Endothelial cell of umbilical vein (primary cell): ENCODE measurements around the gene OR51G2. TPM values are rescaled to one million over a fixed set of nuclear protein-coding genes. Genes with fewer than 3 reads are reported as not detected.

Experiments
- BruUV-seq: library from RNA; stranded (reverse); fragments of 400-500 nt; replicated peaks from 2 replicates; lab custom pipeline; 2021; lab: Mats Ljungman, UMichigan
- CTCF ChIA-PET: fragments of 300-600, 350-600 bp; sonication (Branson Sonifier 250); formaldehyde crosslinking; loops from one replicate; lab custom pipeline; 2021; ENCODE audit warnings: antibody characterized with exemption, inconsistent platforms; lab: Charles Lee
- POLR2A ChIA-PET: fragments of 300-600, 350-600 bp; sonication (Branson Sonifier 250); formaldehyde crosslinking; loops from one replicate; lab custom pipeline; 2021; ENCODE audit warnings: antibody characterized with exemption, inconsistent platforms; lab: Charles Lee
- DNase-seq: peaks from one replicate; pipeline ENCODE4 v3.0.0-alpha.2; 2011; ENCODE audit warnings: low read depth, low spot score
- FAIRE-seq: peaks from 2 replicates; lab custom pipeline; 2011; peaks lifted over from hg19 to GRCh38; lab: Jason Lieb, UNC
- H2AFZ ChIP-seq: 2 replicates; pipeline ENCODE4 v1.6.0; 2012; ENCODE audit warnings: low read depth, low read length, control low read depth, inconsistent platforms
- H3K27ac ChIP-seq: 2 replicates; pipeline ENCODE4 v1.5.1; 2011; ENCODE audit warnings: low read depth, mild to moderate bottlenecking, control low read depth, low read length, moderate library complexity; ENCODE audit not compliant: insufficient read depth
- H3K27me3 ChIP-seq, 2 experiments: 2 replicates each; pipeline versions ENCODE4 v1.6.0 to v1.6.1; 2011; ENCODE audit warnings: low read length in 2 of 2, mixed read lengths in 1 of 2; ENCODE audit not compliant: control insufficient read depth in 2 of 2, insufficient read depth in 2 of 2
- H3K36me3 ChIP-seq, 2 experiments: 2 replicates in 1 of 2; 3 replicates in 1 of 2; pipeline ENCODE4 v1.5.1; 2011; ENCODE audit warnings: low read length in 2 of 2, mild to moderate bottlenecking in 1 of 2, moderate library complexity in 1 of 2; ENCODE audit not compliant: control insufficient read depth in 2 of 2, insufficient read depth in 2 of 2; ENCODE audit errors: extremely low read depth in 1 of 2
- H3K4me1 ChIP-seq: 3 replicates; pipeline ENCODE4 v1.5.1; 2011; ENCODE audit warnings: mild to moderate bottlenecking, low read length; ENCODE audit not compliant: control insufficient read depth, insufficient read depth; ENCODE audit errors: extremely low read depth
- H3K4me2 ChIP-seq: 2 replicates; pipeline ENCODE4 v1.6.1; 2011; ENCODE audit warnings: low read length, control low read depth, mixed read lengths; ENCODE audit not compliant: insufficient read depth
- H3K4me3 ChIP-seq, 3 experiments: fragments of 200-600 bp in 1 of 3; sonication (generic), shearing (Covaris generic) in 1 of 3; replicated peaks in 1 of 3; 2 replicates each; pipeline ENCODE4 v1.5.1; 2011 to 2016; ENCODE audit warnings: control low read depth in 3 of 3, low read length in 3 of 3, mild to moderate bottlenecking in 2 of 3, inconsistent platforms in 1 of 3, low read depth in 1 of 3, moderate library complexity in 1 of 3; ENCODE audit not compliant: insufficient read depth in 1 of 3
- H3K79me2 ChIP-seq: 2 replicates; pipeline ENCODE4 v1.6.0; 2012; ENCODE audit warnings: low read length, inconsistent platforms; ENCODE audit not compliant: control insufficient read depth, insufficient read depth
- H3K9ac ChIP-seq: replicated peaks from 2 replicates; pipeline ENCODE3; 2011; ENCODE audit warnings: low read length, control low read depth; ENCODE audit not compliant: insufficient read depth; ENCODE audit errors: extremely low read depth
- H3K9me1 ChIP-seq: replicated peaks from 3 replicates; pipeline ENCODE4 v1.6.0; 2011; ENCODE audit warnings: mild to moderate bottlenecking, low read length; ENCODE audit not compliant: control insufficient read depth, insufficient read depth; ENCODE audit errors: extremely low read depth
- H3K9me3 ChIP-seq: replicated peaks from 2 replicates; pipeline ENCODE4 v1.5.1; 2012; ENCODE audit warnings: low read length, inconsistent platforms; ENCODE audit not compliant: control insufficient read depth, insufficient read depth
- H4K20me1 ChIP-seq: replicated peaks from 2 replicates; pipeline ENCODE3; 2011; ENCODE audit warnings: mild to moderate bottlenecking, low read length; ENCODE audit not compliant: control insufficient read depth, insufficient read depth; ENCODE audit errors: extremely low read depth
- CTCF ChIP-seq, 2 donors: IDR thresholded peaks; 1 replicate in 1 of 2; 2 replicates in 1 of 2; pipeline ENCODE4 v1.5.1; 2011; ENCODE audit warnings: low read length in 2 of 2, mild to moderate bottlenecking in 2 of 2, moderate library complexity in 2 of 2, control low read depth in 1 of 2, inconsistent platforms in 1 of 2, low read depth in 1 of 2; ENCODE audit not compliant: insufficient read depth in 1 of 2; ENCODE audit errors: extremely low read depth in 1 of 2
- EZH2 ChIP-seq: IDR thresholded peaks from 2 replicates; pipeline ENCODE4 v1.6.1; 2012; ENCODE audit warnings: borderline replicate concordance, low read depth, mild to moderate bottlenecking, moderate library complexity, low read length, inconsistent platforms; ENCODE audit not compliant: severe bottlenecking
- FOS ChIP-seq: IDR thresholded peaks from 2 replicates; pipeline ENCODE4 v1.6.1; 2011; ENCODE audit warnings: mild to moderate bottlenecking, low read length, moderate library complexity, borderline replicate concordance; ENCODE audit not compliant: insufficient read depth
- GATA2 ChIP-seq: IDR thresholded peaks from 2 replicates; pipeline ENCODE4 v1.7.0; 2011; ENCODE audit warnings: low read depth, mild to moderate bottlenecking, moderate library complexity, mixed read lengths, low read length; ENCODE audit not compliant: insufficient read length, insufficient read depth
- JUN ChIP-seq: IDR thresholded peaks from 2 replicates; pipeline ENCODE4 v1.6.1; 2011; ENCODE audit warnings: borderline replicate concordance, low read depth; ENCODE audit not compliant: insufficient read length, insufficient read depth
- MAX ChIP-seq: IDR thresholded peaks from 2 replicates; pipeline ENCODE4 v1.6.1; 2011; ENCODE audit not compliant: insufficient read depth, insufficient read length
- MYC ChIP-seq: IDR thresholded peaks from one replicate; pipeline ENCODE4 v1.6.1; 2011; ENCODE audit warnings: mild to moderate bottlenecking, low read depth, low read length
- POLR2A ChIP-seq: IDR thresholded peaks from 2 replicates; pipeline ENCODE4 v1.6.1; 2012; ENCODE audit warnings: low read depth, mild to moderate bottlenecking, control low read depth, low read length
- POLR2AphosphoS5 ChIP-seq: IDR thresholded peaks from 2 replicates; pipeline ENCODE4 v1.6.1; 2012; ENCODE audit warnings: low read depth, mild to moderate bottlenecking, control low read depth, low read length, moderate library complexity; ENCODE audit not compliant: insufficient read depth
- dilution Hi-C: fragments of 300-500 bp; cut with MboI; formaldehyde crosslinking; loops from one replicate; pipeline ENCODE4 v1.15.0; 2019; ENCODE audit warnings: low sequenced_read_pairs; ENCODE audit not compliant: extremely low pct_ligation_motif_present
- intact Hi-C: fragments of 100-400 bp; cut with micrococcal nuclease; formaldehyde crosslinking; loops from one replicate; pipeline ENCODE4 v1.10.0; 2022
- polyA plus RNA-seq, 4 experiments: library from polyadenylated mRNA; depleted of rRNA in 3 of 4; stranded (reverse) in 3 of 4; unstranded in 1 of 4; fragments of >200 nt; gene quantifications; 2 replicates each; pipeline versions ENCODE4 v1.2.1 to v1.2.3, GENCODE V29; 2011 to 2012; ENCODE audit warnings: missing spikeins in 1 of 4
- total RNA-seq: library from RNA; stranded (reverse); gene quantifications from 2 replicates; pipeline ENCODE4 v1.2.3, GENCODE V29; 2021

The OR51G2 gene
- total and polyA plus RNA-seq, 2 donors (not counting 3 experiments of a cell fraction or from before 2014, with no cell fraction given), result not detected

GRCh38 chr11:4891996-4892640 is 27.0 kb downstream of the OR51G2 start:
- FAIRE-seq (no peak), DNase-seq (no peak)
- no TSS peak for BruUV-seq
- Histone ChIP-seq H2AFZ (no peak overlapping the region), H3K36me3 (no peaks in the 10 kb centered on the region), H3K9me1 (no peaks in the 10 kb centered on the region), H3K9ac (no peak overlapping the region), H4K20me1 (no peaks in the 10 kb centered on the region), H3K79me2 (no peaks in the 10 kb centered on the region), H3K4me2 (no peak overlapping the region), H3K4me1 (no peaks in the 10 kb centered on the region), H3K27me3 (no peaks in the 10 kb centered on the region), H3K27ac (no peak overlapping the region), H3K4me3 (no peak overlapping the region), H3K9me3 (no peaks in the 10 kb centered on the region)
- POLR2A ChIA-PET, result no interaction called here
- dilution Hi-C loops (no loop called here), intact Hi-C loops (no loop called here)
- TF ChIP-seq CTCF (IDR thresholded peaks at IDR 0.05; ENCODE audit: extremely low read depth in 1 of 2, insufficient read depth in 1 of 2, low read depth in 1 of 2, low read length in 2 of 2), result no peak
- TF ChIP-seq FOS, result no peak
- no peak for TF ChIP-seq MAX
- TF ChIP-seq POLR2AphosphoS5, result no peak
- no peak for TF ChIP-seq GATA2
- no peak for TF ChIP-seq POLR2A
- no peak for TF ChIP-seq EZH2
- TF ChIP-seq JUN, result no peak
- TF ChIP-seq MYC, result no peak
- CTCF ChIA-PET, result no interaction called here
